ENCODE measurements around the gene ZNF524.
"Not testable (repeated sequence)": the region's sequence is repeated elsewhere in the genome, so short reads cannot be mapped to it uniquely, and the experiment has no call there.

The ZNF524 gene

GRCh38 chr19:55581823-55582223, 18.3 kb upstream of the ZNF524 start:
- DNase-seq, result no peak

GRCh38 chr19:55582284-55582683, 17.8 kb upstream of the ZNF524 start:
- DNase-seq, result not testable (repeated sequence)

- DNase-seq, result not testable (repeated sequence)
Measured at GRCh38 chr19:55583897-55584296, 16.2 kb upstream of the ZNF524 start.

- DNase-seq, result no peak
Measured at GRCh38 chr19:55584871-55585270, 15.2 kb upstream of the ZNF524 start.

GRCh38 chr19:55585658-55586339, 14.3 kb upstream of the ZNF524 start:
- peak; percentile 24 for DNase-seq

- peak; percentile 88 for DNase-seq
Measured at GRCh38 chr19:55586976-55587668, 13.0 kb upstream of the ZNF524 start.

GRCh38 chr19:55588738-55589137, 11.3 kb upstream of the ZNF524 start:
- DNase-seq, result no peak

- DNase-seq, result no peak
Measured at GRCh38 chr19:55590109-55590508, 10.0 kb upstream of the ZNF524 start.

GRCh38 chr19:55590617-55591016, 9.5 kb upstream of the ZNF524 start:
- peak; percentile 29 for DNase-seq

- DNase-seq, result no peak
Measured at GRCh38 chr19:55591555-55591954, 8.5 kb upstream of the ZNF524 start.

GRCh38 chr19:55592391-55593090, 7.5 kb upstream of the ZNF524 start:
- DNase-seq, result no peak

- no peak for DNase-seq
Measured at GRCh38 chr19:55593096-55593772, 6.9 kb upstream of the ZNF524 start.

- no peak for DNase-seq
Measured at GRCh38 chr19:55594996-55595545, 5.0 kb upstream of the ZNF524 start.

- no peak for DNase-seq
Measured at GRCh38 chr19:55596304-55596703, 3.8 kb upstream of the ZNF524 start.

- DNase-seq, result no peak
Measured at GRCh38 chr19:55597501-55597921, 2.6 kb upstream of the ZNF524 start.

- no peak for DNase-seq
Measured at GRCh38 chr19:55598034-55598433, 2.1 kb upstream of the ZNF524 start.

GRCh38 chr19:55598719-55599467, 1.2 kb upstream of the ZNF524 start:
- peak; percentile 97 for DNase-seq

GRCh38 chr19:55599468-55599841, 633 bp upstream of the ZNF524 start, which contains the start of gene FIZ1:
FIZ1 (minus strand) TSS chr19:55599517; CDS start chr19:55597865, 1,652 bp downstream.
- peak; percentile 99 for DNase-seq

GRCh38 chr19:55600662-55601028, 557 bp downstream of the ZNF524 start:
- no peak for DNase-seq

GRCh38 chr19:55601084-55601483, 996 bp downstream of the ZNF524 start:
- DNase-seq, result no peak

GRCh38 chr19:55602104-55603001, 2.3 kb downstream of the ZNF524 start:
- DNase-seq, result no peak

Data from activated CD4-positive, alpha-beta T cell treated with anti-CD3 and anti-CD28 coated beads, Interleukin-10, Interleukin-2, amounts not matched to agents 100 ng/mL and 50 ng/mL, durations not matched to agents 16 hours and 8 hours (primary cell).